ENCODE measurements around the gene KLF5.
"Not testable (repeated sequence)": the region's sequence is repeated elsewhere in the genome, so short reads cannot be mapped to it uniquely, and the experiment has no call there.

The KLF5 gene

GRCh38 chr13:73092829-73093228 is 34.0 kb downstream of the KLF5 start:
- H3K4me3 ChIP-seq (ENCODE audit: low read length): no peak overlapping the region
- TF ChIP-seq, protein P1, sequence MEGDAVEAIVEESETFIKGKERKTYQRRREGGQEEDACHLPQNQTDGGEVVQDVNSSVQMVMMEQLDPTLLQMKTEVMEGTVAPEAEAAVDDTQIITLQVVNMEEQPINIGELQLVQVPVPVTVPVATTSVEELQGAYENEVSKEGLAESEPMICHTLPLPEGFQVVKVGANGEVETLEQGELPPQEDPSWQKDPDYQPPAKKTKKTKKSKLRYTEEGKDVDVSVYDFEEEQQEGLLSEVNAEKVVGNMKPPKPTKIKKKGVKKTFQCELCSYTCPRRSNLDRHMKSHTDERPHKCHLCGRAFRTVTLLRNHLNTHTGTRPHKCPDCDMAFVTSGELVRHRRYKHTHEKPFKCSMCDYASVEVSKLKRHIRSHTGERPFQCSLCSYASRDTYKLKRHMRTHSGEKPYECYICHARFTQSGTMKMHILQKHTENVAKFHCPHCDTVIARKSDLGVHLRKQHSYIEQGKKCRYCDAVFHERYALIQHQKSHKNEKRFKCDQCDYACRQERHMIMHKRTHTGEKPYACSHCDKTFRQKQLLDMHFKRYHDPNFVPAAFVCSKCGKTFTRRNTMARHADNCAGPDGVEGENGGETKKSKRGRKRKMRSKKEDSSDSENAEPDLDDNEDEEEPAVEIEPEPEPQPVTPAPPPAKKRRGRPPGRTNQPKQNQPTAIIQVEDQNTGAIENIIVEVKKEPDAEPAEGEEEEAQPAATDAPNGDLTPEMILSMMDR (conservative IDR thresholded peaks at IDR 0.05; ENCODE audit: low read length): no peak
- DNase-seq (ENCODE audit: low read depth): no peak

DNA sequence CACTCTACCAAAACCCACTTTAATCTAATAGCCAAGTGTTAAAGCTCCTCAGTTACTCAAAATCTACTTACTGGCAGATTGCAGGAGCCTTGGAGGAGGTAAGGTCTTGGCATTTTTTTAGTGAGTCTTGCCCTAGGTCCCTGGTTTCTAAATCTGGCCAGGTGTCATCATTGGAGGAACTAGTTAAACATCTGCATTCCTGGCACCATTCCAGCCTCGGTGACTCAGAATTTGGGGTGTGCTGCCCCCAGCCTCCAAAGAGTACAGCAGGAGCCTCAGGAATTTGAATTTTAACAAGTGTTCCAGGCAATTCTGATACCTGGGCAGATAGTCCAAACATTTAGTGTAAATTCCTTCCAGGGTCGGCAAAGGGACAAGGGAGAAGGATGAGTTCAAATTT is 37.4 kb downstream of the KLF5 start:
- peak; percentile 3 for DNase-seq (ENCODE audit: low read depth)
- no peak overlapping the region for H3K4me3 ChIP-seq (ENCODE audit: low read length)
- TF ChIP-seq, protein P1 (conservative IDR thresholded peaks at IDR 0.05; ENCODE audit: low read length): no peak

GRCh38 chr13:73096638-73097037 is 37.8 kb downstream of the KLF5 start:
- TF ChIP-seq, protein P1 (conservative IDR thresholded peaks at IDR 0.05; ENCODE audit: low read length): no peak
- no peak for DNase-seq (ENCODE audit: low read depth)
- H3K4me3 ChIP-seq (ENCODE audit: low read length): no peak overlapping the region

GRCh38 chr13:73100781-73101180 is 42.0 kb downstream of the KLF5 start:
- DNase-seq (ENCODE audit: low read depth); H3K4me3 ChIP-seq (ENCODE audit: low read length): not testable (repeated sequence)

DNA sequence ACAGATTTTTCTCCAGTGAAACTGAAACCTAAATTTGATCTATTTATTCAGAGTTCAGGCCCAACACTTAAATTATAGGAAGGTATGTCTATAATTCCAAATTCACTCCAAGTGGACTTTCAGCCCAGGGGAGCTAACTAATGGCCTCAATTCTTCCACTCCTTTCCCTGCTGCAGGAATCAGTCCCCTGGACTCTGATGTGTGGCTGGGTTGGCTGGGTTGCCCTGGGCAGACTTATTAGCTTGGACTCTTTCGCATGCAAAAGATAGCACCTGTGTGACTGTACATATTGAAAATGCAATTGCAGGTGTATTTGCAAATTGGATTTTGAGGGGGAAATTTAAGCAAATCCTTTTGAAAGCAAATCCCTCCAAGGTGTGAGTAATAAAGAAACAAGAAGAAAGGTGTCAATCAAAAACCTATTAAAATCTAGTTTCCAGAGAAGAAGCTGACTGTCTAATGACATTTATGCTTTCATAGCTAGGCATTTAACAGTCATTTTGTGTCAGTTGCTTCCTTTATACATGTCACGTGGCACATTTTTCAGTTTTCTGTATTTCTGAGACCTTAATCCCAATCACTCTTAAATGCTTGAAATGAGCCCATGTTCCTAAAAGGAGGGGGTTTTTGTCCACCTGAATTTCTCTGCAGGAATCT is 42.7 kb downstream of the KLF5 start:
- no peak for DNase-seq (ENCODE audit: low read depth)
- TF ChIP-seq, protein P1 (conservative IDR thresholded peaks at IDR 0.05; ENCODE audit: low read length): no peak
- no peak overlapping the region for H3K4me3 ChIP-seq (ENCODE audit: low read length)

- DNase-seq (ENCODE audit: low read depth): no peak
- no peak overlapping the region for H3K4me3 ChIP-seq (ENCODE audit: low read length)
- TF ChIP-seq, protein P1 (conservative IDR thresholded peaks at IDR 0.05; ENCODE audit: low read length): no peak
These were observed 44.4 kb downstream of the KLF5 start for GRCh38 chr13:73103238-73103637.

DNA sequence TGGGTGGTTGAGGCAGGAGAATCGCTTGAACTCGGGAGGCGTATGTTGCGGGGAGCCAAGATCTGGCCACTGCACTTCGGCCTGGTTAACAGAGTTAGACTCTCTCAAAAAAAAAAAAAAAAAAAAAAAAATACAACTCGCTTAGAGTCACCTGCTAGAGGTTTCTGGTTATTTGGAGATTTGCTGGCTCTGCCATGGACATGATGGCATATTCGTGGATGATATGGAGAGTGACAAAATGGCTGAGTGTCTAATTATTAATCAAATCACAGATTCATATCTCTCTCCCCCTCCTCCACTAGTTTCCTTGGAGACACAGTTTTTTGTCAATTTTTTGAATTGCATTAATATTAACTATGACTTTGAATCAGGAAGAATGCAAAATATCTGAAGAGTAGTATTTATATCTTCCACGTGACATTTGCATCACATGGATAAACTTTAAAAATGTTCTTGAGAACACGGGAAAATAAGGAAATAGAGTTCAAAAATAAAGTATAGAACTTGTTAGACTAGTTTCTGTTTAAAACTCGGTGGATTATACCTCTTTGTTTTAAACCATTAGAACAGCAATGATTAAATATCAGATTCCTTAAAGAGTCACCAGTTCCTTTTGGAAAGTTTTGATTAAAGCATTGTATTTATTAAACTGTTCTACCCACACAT is 47.8 kb downstream of the KLF5 start:
- no peak for DNase-seq (ENCODE audit: low read depth)
- TF ChIP-seq, protein P1 (conservative IDR thresholded peaks at IDR 0.05; ENCODE audit: low read length): no peak
- H3K4me3 ChIP-seq (ENCODE audit: low read length): no peak overlapping the region

All from AG10803 (cell line).